Measurements from ENCODE around the gene EZR.

The EZR gene

GRCh38 chr6:158816803-158817727 is 2.1 kb downstream of the EZR start:
- DNase-seq, result no peak

GRCh38 chr6:158816329-158816728 is 2.8 kb downstream of the EZR start:
- DNase-seq, result no peak

- DNase-seq, result no peak
Observed at GRCh38 chr6:158815907-158816306, 3.3 kb downstream of the EZR start.

GRCh38 chr6:158815379-158815724 is 3.8 kb downstream of the EZR start:
- no peak for DNase-seq

GRCh38 chr6:158813032-158813431 is 6.1 kb downstream of the EZR start:
- no peak for DNase-seq

GRCh38 chr6:158812611-158813010 is 6.6 kb downstream of the EZR start:
- DNase-seq, result no peak

GRCh38 chr6:158810155-158811095 is 8.7 kb downstream of the EZR start:
- no peak for DNase-seq

GRCh38 chr6:158808941-158809678 is 10.1 kb downstream of the EZR start:
- DNase-seq, result no peak

- no peak for DNase-seq
Observed at GRCh38 chr6:158808442-158808833, 10.7 kb downstream of the EZR start.

GRCh38 chr6:158807515-158808441 is 11.4 kb downstream of the EZR start:
- DNase-seq, result no peak

GRCh38 chr6:158805698-158806377 is 13.3 kb downstream of the EZR start:
- no peak for DNase-seq

GRCh38 chr6:158804207-158804606 is 15.0 kb downstream of the EZR start:
- DNase-seq, result no peak

GRCh38 chr6:158803733-158804143 is 15.4 kb downstream of the EZR start:
- DNase-seq, result no peak

- DNase-seq, result no peak
Observed at GRCh38 chr6:158801655-158802294, 17.4 kb downstream of the EZR start.

- DNase-seq, result no peak
Observed at GRCh38 chr6:158799051-158799792, 19.9 kb downstream of the EZR start.

- no peak for DNase-seq
Observed at GRCh38 chr6:158798311-158798710, 20.9 kb downstream of the EZR start.

GRCh38 chr6:158797331-158798310 is 21.5 kb downstream of the EZR start:
- DNase-seq, result no peak

- DNase-seq, result no peak
Observed at GRCh38 chr6:158796353-158796752, 22.8 kb downstream of the EZR start.

- no peak for DNase-seq
Observed at GRCh38 chr6:158795516-158795915, 23.7 kb downstream of the EZR start.

All from stimulated activated CD4-positive, alpha-beta T cell treated with anti-CD3 and anti-CD28 coated beads, Interleukin-12 subunit alpha, Interleukin-12 subunit beta, amount 100 ng/mL, for 4 hours (primary cell).